Measurements from ENCODE around the gene ITGB2. TPM values are rescaled to one million over a fixed set of nuclear protein-coding genes. Genes with fewer than 3 reads are reported as not detected.

The ITGB2 gene
- total RNA-seq, 1 donor from 2014 or later: 0.62 TPM

DNA sequence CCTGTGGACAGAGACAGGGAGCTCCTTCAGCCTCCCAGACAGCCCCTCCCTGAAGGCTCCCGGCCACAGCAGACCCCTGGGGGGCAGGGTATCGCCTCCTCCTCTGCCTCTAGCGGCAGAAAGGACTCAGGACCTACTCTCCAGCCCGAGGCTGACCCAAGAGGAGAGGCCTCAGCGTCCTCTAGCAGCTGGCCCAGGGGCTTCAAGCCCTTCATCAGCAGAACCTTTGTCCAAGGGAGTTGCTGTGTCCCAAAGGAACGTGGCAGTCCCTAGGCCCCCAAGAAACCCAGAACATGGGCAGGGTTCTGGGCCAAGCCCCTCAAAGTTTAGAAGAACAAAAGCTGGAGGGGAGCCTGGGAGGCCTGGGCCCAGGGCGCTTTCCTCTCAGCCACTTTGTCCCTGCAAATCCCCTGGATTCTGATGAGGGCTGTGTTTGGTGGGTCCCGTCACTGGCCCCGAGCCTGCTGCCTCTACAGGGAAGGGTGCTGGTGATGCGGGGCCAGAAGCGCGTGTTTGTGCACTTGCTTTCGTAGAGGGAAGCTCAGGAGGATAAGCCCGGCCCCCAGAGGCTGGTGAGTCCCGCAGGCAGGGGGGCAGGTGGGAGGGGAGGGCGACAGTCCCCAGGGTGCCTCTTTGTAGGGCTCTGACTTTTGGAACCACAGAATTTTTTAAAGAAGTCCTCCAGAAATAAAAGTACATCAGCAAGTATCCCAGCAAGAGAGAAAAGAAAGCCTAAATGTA, 13.3 kb downstream of the ITGB2 start:
- Mint-ChIP-seq H3K36me3 (ENCODE audit: unreplicated experiment) (no peaks in the 10 kb centered on the region), H3K27me3 (ENCODE audit: unreplicated experiment) (peaks cover 16% of the 10 kb centered on the region), H3K9me3 (ENCODE audit: unreplicated experiment) (no peaks in the 10 kb centered on the region), H3K4me3 (ENCODE audit: unreplicated experiment) (no peak overlapping the region), H3K27ac (ENCODE audit: unreplicated experiment) (no peak overlapping the region), H3K4me1 (ENCODE audit: unreplicated experiment) (peaks cover 18% of the 10 kb centered on the region)
- no peak for TF ChIP-seq CTCF (IDR thresholded peaks at IDR 0.05)
- no peak for DNase-seq (ENCODE audit: extremely low spot score, unreplicated experiment)

GRCh38 chr21:44905728-44906090, 15.0 kb downstream of the ITGB2 start:
- no peak for TF ChIP-seq CTCF (IDR thresholded peaks at IDR 0.05)
- H3K4me3 Mint-ChIP-seq (ENCODE audit: unreplicated experiment): no peak overlapping the region
- H3K27ac Mint-ChIP-seq (ENCODE audit: unreplicated experiment): no peak overlapping the region
- no peaks in the 10 kb centered on the region for H3K36me3 Mint-ChIP-seq (ENCODE audit: unreplicated experiment)
- peaks cover 6% of the 10 kb centered on the region for H3K4me1 Mint-ChIP-seq (ENCODE audit: unreplicated experiment)
- no peaks in the 10 kb centered on the region for H3K9me3 Mint-ChIP-seq (ENCODE audit: unreplicated experiment)
- DNase-seq (ENCODE audit: extremely low spot score, unreplicated experiment): no peak
- H3K27me3 Mint-ChIP-seq (ENCODE audit: unreplicated experiment): peaks cover 16% of the 10 kb centered on the region

DNA sequence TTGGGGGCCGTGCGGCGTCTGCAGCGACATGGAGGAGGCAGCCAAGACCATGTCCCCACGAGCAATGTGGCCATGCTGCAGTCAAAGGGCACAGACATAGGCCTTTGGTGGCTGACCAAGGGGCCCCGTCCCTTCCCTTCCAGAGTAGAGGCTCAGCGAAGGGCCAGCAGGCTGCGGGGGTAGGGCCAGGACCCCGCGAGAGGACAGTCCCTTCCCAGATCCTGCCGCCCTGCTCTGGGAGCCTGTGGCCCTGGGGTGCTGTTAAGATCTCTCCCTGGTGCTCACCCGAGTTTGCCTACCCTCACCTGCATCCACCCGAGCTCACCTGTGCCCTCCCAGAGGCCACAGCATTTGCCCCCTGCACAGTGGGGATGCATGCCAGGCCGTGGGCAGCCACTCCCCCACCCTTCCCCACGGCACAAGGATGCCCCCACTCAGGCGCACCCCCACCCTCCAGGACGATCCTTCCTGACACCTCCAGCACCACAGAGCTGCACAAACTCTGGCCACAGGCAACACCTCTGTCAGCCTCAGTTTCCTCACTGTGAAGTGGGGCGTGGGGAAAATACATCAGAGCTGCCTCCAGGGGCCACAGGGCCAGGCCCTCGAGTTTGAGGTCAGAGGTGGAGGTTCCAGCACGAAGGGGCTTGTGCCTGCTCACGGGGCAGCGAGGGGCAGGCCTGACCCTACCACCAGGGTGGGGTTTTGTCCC, 15.5 kb downstream of the ITGB2 start:
- no peak overlapping the region for H3K4me3 Mint-ChIP-seq (ENCODE audit: unreplicated experiment)
- no peak for TF ChIP-seq CTCF (IDR thresholded peaks at IDR 0.05)
- no peaks in the 10 kb centered on the region for H3K36me3 Mint-ChIP-seq (ENCODE audit: unreplicated experiment)
- H3K4me1 Mint-ChIP-seq (ENCODE audit: unreplicated experiment): peaks cover 6% of the 10 kb centered on the region
- H3K9me3 Mint-ChIP-seq (ENCODE audit: unreplicated experiment): no peaks in the 10 kb centered on the region
- H3K27ac Mint-ChIP-seq (ENCODE audit: unreplicated experiment): no peak overlapping the region
- DNase-seq (ENCODE audit: extremely low spot score, unreplicated experiment): no peak
- H3K27me3 Mint-ChIP-seq (ENCODE audit: unreplicated experiment): peaks cover 16% of the 10 kb centered on the region

DNA sequence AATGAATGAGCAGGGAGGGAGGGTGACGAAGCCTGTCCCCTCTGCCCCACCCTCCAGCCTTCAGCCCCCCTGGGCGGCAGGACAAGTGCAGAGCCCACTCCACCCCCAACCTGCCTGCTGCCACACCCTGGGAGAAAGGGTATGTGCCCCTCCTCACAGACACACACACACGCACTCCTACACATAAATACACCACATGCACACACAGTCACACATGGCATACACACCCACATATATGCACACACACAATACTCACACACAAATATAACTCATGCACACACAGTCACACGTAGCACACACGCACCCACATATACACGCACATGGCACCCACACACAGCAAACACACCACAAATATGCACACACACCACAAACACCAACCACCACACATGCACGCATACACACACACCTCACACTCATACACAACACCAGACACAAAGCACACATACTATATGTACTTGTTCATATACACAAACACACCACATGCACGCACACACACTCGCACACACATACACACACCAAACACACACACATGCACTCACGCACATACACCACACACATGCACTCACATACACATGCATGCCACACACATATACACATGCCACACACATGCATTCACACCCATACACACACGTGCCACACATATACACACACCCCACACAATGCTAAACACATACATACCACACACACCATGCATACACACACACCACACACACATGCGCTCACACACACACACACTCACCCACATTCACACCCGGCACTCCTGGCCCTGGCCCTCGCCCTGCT, 16.4 kb downstream of the ITGB2 start:
- Mint-ChIP-seq H3K27me3 (ENCODE audit: unreplicated experiment) (peaks cover 15% of the 10 kb centered on the region), H3K36me3 (ENCODE audit: unreplicated experiment) (no peaks in the 10 kb centered on the region), H3K9me3 (ENCODE audit: unreplicated experiment) (no peaks in the 10 kb centered on the region), H3K4me3 (ENCODE audit: unreplicated experiment) (no peak overlapping the region), H3K27ac (ENCODE audit: unreplicated experiment) (no peak overlapping the region), H3K4me1 (ENCODE audit: unreplicated experiment) (peaks cover 4% of the 10 kb centered on the region)
- TF ChIP-seq CTCF (IDR thresholded peaks at IDR 0.05): no peak
- no peak for DNase-seq (ENCODE audit: extremely low spot score, unreplicated experiment)

GRCh38 chr21:44903689-44904088, 17.0 kb downstream of the ITGB2 start:
- DNase-seq (ENCODE audit: extremely low spot score, unreplicated experiment): no peak
- Mint-ChIP-seq H3K27me3 (ENCODE audit: unreplicated experiment) (peaks cover 13% of the 10 kb centered on the region), H3K27ac (ENCODE audit: unreplicated experiment) (no peak overlapping the region), H3K36me3 (ENCODE audit: unreplicated experiment) (no peaks in the 10 kb centered on the region), H3K4me3 (ENCODE audit: unreplicated experiment) (no peak overlapping the region), H3K9me3 (ENCODE audit: unreplicated experiment) (no peaks in the 10 kb centered on the region), H3K4me1 (ENCODE audit: unreplicated experiment) (peaks cover 4% of the 10 kb centered on the region)
- no peak for TF ChIP-seq CTCF (IDR thresholded peaks at IDR 0.05)

Measured in osteocyte (in vitro differentiated cells).